ENCODE measurements around the gene UBR4. TPM values are rescaled to one million over a fixed set of nuclear protein-coding genes. Genes with fewer than 3 reads are reported as not detected.
A peak's percentile ranks its signal among the peaks of the same experiment; 100 is the strongest.

Gene UBR4
- total RNA-seq, 1 experiment from 2014 or later: 52.6 TPM

GRCh38 chr1:19073311-19074186 is 136.5 kb downstream of the UBR4 start:
- in situ Hi-C loops (cut with HindIII; ENCODE audit: low pct_unique_long_range_greater_than_20kb, low sequenced_read_pairs): no loop called here
- no peak for DNase-seq (ENCODE audit: low read depth, low spot score)

- in situ Hi-C loops (cut with HindIII; ENCODE audit: low pct_unique_long_range_greater_than_20kb, low sequenced_read_pairs): no loop called here
Observed at GRCh38 chr1:19072285-19072981, 137.6 kb downstream of the UBR4 start.

GRCh38 chr1:19071674-19072281 is 138.3 kb downstream of the UBR4 start:
- no peak for DNase-seq (ENCODE audit: low read depth, low spot score)
- in situ Hi-C loops (cut with HindIII; ENCODE audit: low pct_unique_long_range_greater_than_20kb, low sequenced_read_pairs): no loop called here

More at GRCh38 chr1:19072285-19072981, 137.6 kb downstream of the UBR4 start:
- DNase-seq (ENCODE audit: low read depth, low spot score): no peak

GRCh38 chr1:19070891-19071621 is 139.0 kb downstream of the UBR4 start:
- no peak for DNase-seq (ENCODE audit: low read depth, low spot score)
- in situ Hi-C loops (cut with HindIII; ENCODE audit: low pct_unique_long_range_greater_than_20kb, low sequenced_read_pairs): no loop called here

- in situ Hi-C loops (cut with HindIII; ENCODE audit: low pct_unique_long_range_greater_than_20kb, low sequenced_read_pairs): no loop called here
- DNase-seq (ENCODE audit: low read depth, low spot score): no peak
Observed at GRCh38 chr1:19070197-19070651, 139.8 kb downstream of the UBR4 start.

- DNase-seq (ENCODE audit: low read depth, low spot score): no peak
- in situ Hi-C loops (cut with HindIII; ENCODE audit: low pct_unique_long_range_greater_than_20kb, low sequenced_read_pairs): no loop called here
Observed at GRCh38 chr1:19068639-19069276, 141.3 kb downstream of the UBR4 start.

- in situ Hi-C loops (cut with HindIII; ENCODE audit: low pct_unique_long_range_greater_than_20kb, low sequenced_read_pairs): no loop called here
- no peak for DNase-seq (ENCODE audit: low read depth, low spot score)
Observed at GRCh38 chr1:19067912-19068638, 142.0 kb downstream of the UBR4 start.

GRCh38 chr1:19067182-19067911 is 142.7 kb downstream of the UBR4 start:
- DNase-seq (ENCODE audit: low read depth, low spot score): peak; percentile 75
- in situ Hi-C loops (cut with HindIII; ENCODE audit: low pct_unique_long_range_greater_than_20kb, low sequenced_read_pairs): no loop called here

- in situ Hi-C loops (cut with HindIII; ENCODE audit: low pct_unique_long_range_greater_than_20kb, low sequenced_read_pairs): no loop called here
- DNase-seq (ENCODE audit: low read depth, low spot score): no peak
Observed at GRCh38 chr1:19066874-19067181, 143.2 kb downstream of the UBR4 start.

- DNase-seq (ENCODE audit: low read depth, low spot score): no peak
- in situ Hi-C loops (cut with HindIII; ENCODE audit: low pct_unique_long_range_greater_than_20kb, low sequenced_read_pairs): no loop called here
Observed at GRCh38 chr1:19066248-19066873, 143.7 kb downstream of the UBR4 start.

GRCh38 chr1:19065526-19066247 is 144.4 kb downstream of the UBR4 start:
- in situ Hi-C loops (cut with HindIII; ENCODE audit: low pct_unique_long_range_greater_than_20kb, low sequenced_read_pairs): no loop called here
- DNase-seq (ENCODE audit: low read depth, low spot score): no peak

GRCh38 chr1:19064906-19065450 is 145.1 kb downstream of the UBR4 start:
- DNase-seq (ENCODE audit: low read depth, low spot score): no peak
- in situ Hi-C loops (cut with HindIII; ENCODE audit: low pct_unique_long_range_greater_than_20kb, low sequenced_read_pairs): no loop called here

- no peak for DNase-seq (ENCODE audit: low read depth, low spot score)
- in situ Hi-C loops (cut with HindIII; ENCODE audit: low pct_unique_long_range_greater_than_20kb, low sequenced_read_pairs): no loop called here
Observed at GRCh38 chr1:19063122-19063521, 146.9 kb downstream of the UBR4 start.

- DNase-seq (ENCODE audit: low read depth, low spot score): no peak
- in situ Hi-C loops (cut with HindIII; ENCODE audit: low pct_unique_long_range_greater_than_20kb, low sequenced_read_pairs): no loop called here
Observed at GRCh38 chr1:19062258-19063029, 147.6 kb downstream of the UBR4 start.

Measured in SK-MEL-5 (cell line).